Stomach (tissue), 9 donors: Measurements from ENCODE around the gene CCL3. TPM values are rescaled to one million over a fixed set of nuclear protein-coding genes. Genes with fewer than 3 reads are reported as not detected.

Experiments used
- DNase-seq, 2 donors: peaks; one replicate each; pipeline versions ENCODE4 v3.0.0 to v3.0.0-alpha.2; 2013 to 2019
- H3K27ac ChIP-seq, 5 donors: fragments of 200-600 bp in 4 of 5; sonication (generic) in 4 of 5; one replicate each; pipeline ENCODE4 v1.5.1; 2013 to 2019; ENCODE audit warnings: mild to moderate bottlenecking in 1 of 5, moderate library complexity in 1 of 5
- H3K27me3 ChIP-seq, 3 donors: fragments of 200-600 bp; sonication (generic); one replicate each; pipeline ENCODE4 v1.5.1; 2017 to 2019; ENCODE audit warnings: mixed run types in 1 of 3
- H3K36me3 ChIP-seq, 4 donors: fragments of 200-600 bp; sonication (generic); 1 replicate in 3 of 4; 2 replicates in 1 of 4; pipeline ENCODE4 v1.5.1; 2016 to 2019
- H3K4me1 ChIP-seq, 4 donors: fragments of 200-600 bp; sonication (generic); one replicate each; pipeline ENCODE4 v1.5.1; 2016 to 2019
- H3K4me3 ChIP-seq, 4 donors: fragments of 200-600 bp; sonication (generic) in 3 of 4; one replicate each; pipeline ENCODE4 v1.5.1; 2016 to 2019; ENCODE audit warnings: mild to moderate bottlenecking in 1 of 4
- H3K9me3 ChIP-seq, 4 donors: fragments of 200-600 bp; sonication (generic); one replicate each; pipeline ENCODE4 v1.5.1; 2016 to 2019
- CTCF ChIP-seq, 7 experiments: fragments of 450-650 bp in 4 of 7; fragments of 200-600 bp in 3 of 7; sonication (generic) in 3 of 7; IDR thresholded peaks; one replicate each; pipeline ENCODE4 v1.5.1; 2016 to 2019; ENCODE audit warnings: antibody characterized with exemption in 7 of 7, control low read depth in 2 of 7, mild to moderate bottlenecking in 1 of 7
- EP300 ChIP-seq: sonication (generic); formaldehyde crosslinking; IDR thresholded peaks from one replicate; pipeline ENCODE4 v1.6.1; 2017; ENCODE audit warnings: antibody characterized with exemption
- POLR2A ChIP-seq, 4 donors: fragments of 450-650 bp; IDR thresholded peaks; one replicate each; pipeline ENCODE4 v1.6.1; 2016; ENCODE audit warnings: antibody characterized with exemption in 4 of 4, control low read depth in 2 of 4, mild to moderate bottlenecking in 1 of 4, moderate library complexity in 1 of 4
- POLR2AphosphoS5 ChIP-seq, 3 donors: sonication (generic); formaldehyde crosslinking; IDR thresholded peaks; one replicate each; pipeline ENCODE4 v1.6.1; 2016; ENCODE audit warnings: antibody characterized with exemption in 3 of 3
- WGBS, 5 donors: extraction: QIAGEN DNeasy Blood & Tissue Kit in 3 of 5; methylation state at CpG; one replicate each; pipeline versions ENCODE4 v1.1.5 to v1.1.7; 2013 to 2018; 5-methylcytosine and 5-hydroxymethylcytosine counted together
- intact Hi-C: fragments of 100-400 bp; cut with DNase I; formaldehyde crosslinking; loops from one replicate; pipeline ENCODE4 v1.15.1; 2023; ENCODE audit warnings: low total_unique reads
- polyA plus RNA-seq, 3 donors: library from polyadenylated mRNA; stranded (reverse); fragments of 200-250 nt; gene quantifications; one replicate each; pipeline ENCODE4 v1.2.3, GENCODE V29; 2013
- total RNA-seq, 5 donors: library from RNA; depleted of rRNA; stranded (reverse); fragments of >200 nt; gene quantifications; one replicate each; pipeline versions ENCODE4 v1.1.0 to v1.2.3, GENCODE V29; 2014 to 2016
- donor health status: healthy with polysubstance abuse.
- donor health status: Bipolar disorder and iron deficiency.
- donor health status: healthy.

Gene CCL3
- total and polyA plus RNA-seq, 8 donors = 2.0 to 19.1 (median 2.9) TPM; not detected in 3

GRCh38 chr17:36070427-36070826, 19.5 kb downstream of the CCL3 start:
- 60 to 76% (median 73%) methylated on average over 3 of the region's 3 CpGs for WGBS, 5 donors
- no peaks in the 10 kb centered on the region for H3K4me1 ChIP-seq
- H3K9me3 ChIP-seq = no peaks in the 10 kb centered on the region
- no peak for DNase-seq
- H3K27ac ChIP-seq = no peak overlapping the region
- TF ChIP-seq EP300 (no peak), CTCF (IDR thresholded peaks at IDR 0.05) (no peak), POLR2AphosphoS5 (IDR thresholded peaks at IDR 0.05) (no peak), POLR2A (IDR thresholded peaks at IDR 0.05) (no peak)
- intact Hi-C loops = loop anchor here (10.0 kb wide), 1 partner anchor 96 kb away; no protein-coding TSS in a partner anchor
- H3K27me3 ChIP-seq = no peaks in the 10 kb centered on the region
- H3K4me3 ChIP-seq = no peak overlapping the region
- no peaks in the 10 kb centered on the region for H3K36me3 ChIP-seq

- H3K27me3 ChIP-seq = no peaks in the 10 kb centered on the region
- H3K27ac ChIP-seq = no peak overlapping the region
- no peak overlapping the region for H3K4me3 ChIP-seq
- DNase-seq = no peak
- H3K36me3 ChIP-seq = no peaks in the 10 kb centered on the region
- H3K4me1 ChIP-seq = no peaks in the 10 kb centered on the region
- intact Hi-C loops = no loop called here
- H3K9me3 ChIP-seq = no peaks in the 10 kb centered on the region
- TF ChIP-seq CTCF (IDR thresholded peaks at IDR 0.05) (no peak), POLR2A (IDR thresholded peaks at IDR 0.05) (no peak), EP300 (no peak), POLR2AphosphoS5 (IDR thresholded peaks at IDR 0.05) (no peak)
These were observed 20.8 kb downstream of the CCL3 start for GRCh38 chr17:36069136-36069535.

- intact Hi-C loops = no loop called here
- H3K4me3 ChIP-seq = no peak overlapping the region
- no peak overlapping the region for H3K27ac ChIP-seq
- 70 to 82% (median 76%) methylated on average over 3 of the region's 3 CpGs for WGBS, 5 donors
- H3K9me3 ChIP-seq = no peaks in the 10 kb centered on the region
- H3K4me1 ChIP-seq = no peaks in the 10 kb centered on the region
- no peaks in the 10 kb centered on the region for H3K27me3 ChIP-seq
- no peak for TF ChIP-seq CTCF (IDR thresholded peaks at IDR 0.05)
- no peak for TF ChIP-seq POLR2AphosphoS5 (IDR thresholded peaks at IDR 0.05)
- no peak for TF ChIP-seq POLR2A (IDR thresholded peaks at IDR 0.05)
- no peak for TF ChIP-seq EP300
- no peak for DNase-seq
- H3K36me3 ChIP-seq = no peaks in the 10 kb centered on the region
These were observed 21.4 kb downstream of the CCL3 start for GRCh38 chr17:36068524-36068923.

- no peak overlapping the region for H3K4me3 ChIP-seq
- H3K27me3 ChIP-seq = no peaks in the 10 kb centered on the region
- peak overlapping the region in 1 of 5 donors; percentile 32 for H3K27ac ChIP-seq
- no peaks in the 10 kb centered on the region for H3K4me1 ChIP-seq
- intact Hi-C loops = no loop called here
- TF ChIP-seq POLR2A (IDR thresholded peaks at IDR 0.05) (no peak), POLR2AphosphoS5 (IDR thresholded peaks at IDR 0.05) (no peak), CTCF (IDR thresholded peaks at IDR 0.05) (no peak), EP300 (no peak)
- no peaks in the 10 kb centered on the region for H3K9me3 ChIP-seq
- no peaks in the 10 kb centered on the region for H3K36me3 ChIP-seq
- DNase-seq = peak in 1 of 2 donors; percentile 26
- 74 to 91% (median 82%) methylated on average over 6 of the region's 6 CpGs for WGBS, 5 donors
These were observed 23.5 kb downstream of the CCL3 start for GRCh38 chr17:36066365-36066985.
